ENCODE results near the gene CAPN8. TPM values are rescaled to one million over a fixed set of nuclear protein-coding genes. Genes with fewer than 3 reads are reported as not detected.

Gene CAPN8
- total RNA-seq, 1 experiment from 2014 or later: not detected

Other genes with a start within 250 kb of the CAPN8 start
- 202 and 247 TPM in 2 replicates for gene CAPN2, start 46.8 kb upstream of the CAPN8 start, total RNA-seq (2014; rRNA removed; shearing (Covaris generic))
- 19.2 and 23.7 TPM in 2 replicates for gene TP53BP2, start 180.2 kb upstream of the CAPN8 start, total RNA-seq (2014; rRNA removed; shearing (Covaris generic))

All from RPMI7951 (cell line).